Common myeloid progenitor, CD34-positive (primary cell): ENCODE results near the gene CYP11A1.
"Not testable (repeated sequence)": the region's sequence is repeated elsewhere in the genome, so short reads cannot be mapped to it uniquely, and the experiment has no call there.

Experiments
- CTCF ChIA-PET: fragments of 350-600 bp; sonication (Branson Sonifier 250); formaldehyde crosslinking; loops from one replicate; lab custom pipeline; 2021; ENCODE audit warnings: antibody characterized with exemption; lab: Charles Lee
- POLR2A ChIA-PET: fragments of 350-600 bp; sonication (Branson Sonifier 250); formaldehyde crosslinking; loops from one replicate; lab custom pipeline; 2021; ENCODE audit warnings: antibody characterized with exemption; lab: Charles Lee
- DNase-seq, 3 donors: peaks; one replicate each; pipeline versions ENCODE4 v3.0.0 to v3.0.0-alpha.2; 2013
- H3K27ac ChIP-seq, 2 experiments: 1 replicate in 1 of 2; 2 replicates in 1 of 2; pipeline ENCODE4 v1.7.0; 2013; ENCODE audit warnings: inconsistent platforms in 2 of 2, low read length in 2 of 2, mild to moderate bottlenecking in 2 of 2, low read depth in 1 of 2, moderate library complexity in 1 of 2; ENCODE audit not compliant: severe bottlenecking in 2 of 2, insufficient read depth in 1 of 2, poor library complexity in 1 of 2
- H3K27me3 ChIP-seq, 5 experiments: replicated peaks in 2 of 5; 1 replicate in 3 of 5; 2 replicates in 2 of 5; pipeline versions ENCODE4 v1.6.1 to v1.7.0; 2013; ENCODE audit warnings: low read length in 4 of 5, mild to moderate bottlenecking in 2 of 5, moderate library complexity in 2 of 5, inconsistent platforms in 1 of 5; ENCODE audit not compliant: insufficient read depth in 5 of 5, control insufficient read depth in 4 of 5
- H3K36me3 ChIP-seq, 4 experiments: 1 replicate in 2 of 4; 2 replicates in 2 of 4; pipeline versions ENCODE4 v1.6.1 to v1.7.0; 2013; ENCODE audit warnings: low read length in 3 of 4, control low read depth in 1 of 4, mild to moderate bottlenecking in 1 of 4; ENCODE audit not compliant: control insufficient read depth in 4 of 4, insufficient read depth in 4 of 4
- H3K4me1 ChIP-seq, 4 experiments: 1 replicate in 3 of 4; 2 replicates in 1 of 4; pipeline versions ENCODE4 v1.6.1 to v1.7.1; 2013; ENCODE audit warnings: low read length in 3 of 4, mild to moderate bottlenecking in 3 of 4, control low read depth in 1 of 4, inconsistent platforms in 1 of 4, moderate library complexity in 1 of 4; ENCODE audit not compliant: control insufficient read depth in 4 of 4, insufficient read depth in 4 of 4; ENCODE audit errors: control extremely low read depth in 1 of 4
- H3K4me3 ChIP-seq, 7 experiments: 1 replicate in 4 of 7; 2 replicates in 3 of 7; pipeline versions ENCODE4 v1.5.1 to v1.7.0; 2013; ENCODE audit warnings: mild to moderate bottlenecking in 7 of 7, low read length in 6 of 7, moderate library complexity in 6 of 7, inconsistent platforms in 2 of 7, low read depth in 2 of 7, control low read depth in 1 of 7; ENCODE audit not compliant: insufficient read depth in 4 of 7, control insufficient read depth in 1 of 7; ENCODE audit errors: extremely low read depth in 1 of 7
- H3K9me3 ChIP-seq, 5 experiments: 1 replicate in 4 of 5; 2 replicates in 1 of 5; pipeline versions ENCODE4 v1.6.1 to v1.7.1; 2013; ENCODE audit warnings: low read length in 4 of 5, mild to moderate bottlenecking in 2 of 5, inconsistent platforms in 1 of 5, low read depth in 1 of 5, moderate library complexity in 1 of 5; ENCODE audit not compliant: control insufficient read depth in 4 of 5, insufficient read depth in 2 of 5; ENCODE audit errors: control extremely low read depth in 1 of 5
- WGBS: methylation state at CpG from one replicate; pipeline ENCODE4 v1.1.5; 2013; ENCODE audit not compliant: insufficient coverage; 5-methylcytosine and 5-hydroxymethylcytosine counted together

Gene CYP11A1

GRCh38 chr15:74368121-74368520 lies 675 bp upstream of the CYP11A1 start:
- ChIA-PET CTCF (interaction anchor here (1.4 to 22.0 kb wide), 4 partner anchors 8 to 403 kb away, joined by 4 to 671 read pairs (median 8); partner anchors contain the start of gene SEMA7A), POLR2A (no interaction called here)
- H3K27me3 ChIP-seq = peaks cover 0 to 29% (median 15%) of the 10 kb centered on the region in 5 experiments
- 100% methylated on average over 3 of the region's 3 CpGs for WGBS
- peaks cover 0 to 12% (median 9%) of the 10 kb centered on the region in 4 experiments for H3K4me1 ChIP-seq
- H3K4me3 ChIP-seq = no peak overlapping the region
- no peaks in the 10 kb centered on the region for H3K9me3 ChIP-seq
- DNase-seq = no peak
- no peak overlapping the region for H3K27ac ChIP-seq
- H3K36me3 ChIP-seq = no peaks in the 10 kb centered on the region

DNA sequence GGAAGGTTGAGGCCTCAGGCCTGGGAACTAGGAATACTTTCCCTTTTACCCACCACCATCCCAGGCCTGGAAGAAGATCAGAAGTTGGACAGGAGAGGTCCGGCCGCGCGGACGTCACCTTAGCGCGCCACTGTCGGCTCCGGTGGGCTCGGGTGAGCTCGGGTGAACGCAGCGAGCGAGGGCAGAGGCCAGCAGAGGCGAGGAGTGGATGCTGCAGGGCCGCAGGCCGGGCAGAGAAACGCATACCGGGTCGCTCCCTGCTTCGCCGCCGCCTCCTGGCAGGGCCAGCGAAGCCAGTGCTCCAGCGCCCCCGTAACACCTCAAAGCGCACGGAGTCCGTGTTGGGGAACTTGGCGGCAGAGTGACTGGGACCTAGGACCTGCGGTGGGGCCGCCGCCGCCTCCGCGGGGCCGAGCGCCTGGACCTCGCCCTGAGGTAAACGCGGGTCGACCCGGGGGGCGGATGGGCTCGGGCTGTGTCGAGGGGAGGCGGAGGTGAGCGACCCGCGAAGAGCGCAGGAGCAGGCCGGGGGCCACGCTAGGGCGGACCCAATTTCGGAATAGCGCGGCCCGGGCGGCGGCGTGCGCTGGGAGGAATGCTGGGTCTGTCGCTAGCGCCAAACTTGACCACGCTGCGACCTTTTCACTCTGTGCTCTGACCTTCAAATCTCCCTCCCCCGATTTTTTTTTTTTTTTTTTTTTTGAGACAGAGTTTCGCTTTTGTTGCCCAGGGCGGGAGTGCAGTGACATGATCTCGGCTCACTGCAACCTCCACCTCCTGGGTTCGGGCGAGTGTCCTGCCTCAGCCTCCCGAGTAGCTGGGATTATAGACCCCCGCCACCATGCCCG lies 1.6 kb downstream of the CYP11A1 start:
- peak; percentile 55 to 74 (median 61) for DNase-seq
- Histone ChIP-seq H3K9me3 (no peaks in the 10 kb centered on the region), H3K4me1 (peaks cover 0 to 12% (median 9%) of the 10 kb centered on the region in 4 experiments), H3K4me3 (peak overlapping the region; percentile 36 to 80 (median 68)), H3K27me3 (peaks cover 0 to 29% (median 15%) of the 10 kb centered on the region in 5 experiments), H3K36me3 (no peaks in the 10 kb centered on the region), H3K27ac (no peak overlapping the region)
- POLR2A ChIA-PET = no interaction called here
- CTCF ChIA-PET = interaction anchor here (1.2 to 22.0 kb wide), 2 partner anchors 73 to 97 kb away, joined by 3 to 671 read pairs; partner anchors contain the start of gene SEMA7A
- WGBS = 2% methylated on average over 45 of the region's 75 CpGs

DNA sequence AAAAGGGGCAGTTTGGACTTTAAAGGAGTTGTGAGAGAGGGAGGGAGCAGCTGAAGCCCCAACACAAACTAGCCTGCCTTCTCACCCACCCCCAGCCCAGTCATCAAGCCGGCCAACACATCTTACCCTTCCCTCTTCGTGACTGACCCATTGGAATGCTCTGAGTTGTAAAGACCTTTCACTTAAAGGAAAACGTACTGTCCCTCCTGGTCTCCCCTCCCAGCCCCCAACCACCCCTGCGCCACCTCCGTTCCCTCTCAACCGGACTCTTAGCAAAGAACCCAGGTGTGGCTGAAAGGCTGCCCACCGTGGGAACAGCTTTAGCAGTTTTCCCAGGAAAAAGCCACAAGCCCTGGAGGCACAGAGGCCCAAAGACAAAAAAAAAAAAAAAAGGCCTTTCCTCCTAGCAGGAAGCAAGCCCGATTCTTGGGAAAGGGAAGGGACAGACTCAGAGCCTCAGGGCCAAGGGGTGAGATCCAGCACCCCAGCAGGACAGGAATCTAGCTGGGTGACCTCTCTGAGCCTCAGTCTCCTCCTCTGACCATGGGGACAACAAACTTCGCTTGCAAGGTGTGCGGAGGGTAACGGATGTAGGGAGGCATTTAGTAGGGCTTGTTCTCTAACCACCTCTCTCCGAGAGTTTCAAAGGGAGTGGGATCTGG lies 2.4 kb downstream of the CYP11A1 start:
- POLR2A ChIA-PET = no interaction called here
- Histone ChIP-seq H3K9me3 (no peaks in the 10 kb centered on the region), H3K27me3 (peaks cover 0 to 29% (median 12%) of the 10 kb centered on the region in 5 experiments), H3K4me1 (peaks cover 0 to 12% (median 9%) of the 10 kb centered on the region in 4 experiments), H3K27ac (no peak overlapping the region), H3K4me3 (peak overlapping the region in 4 of 7 experiments; percentile 61 to 80 (median 74)), H3K36me3 (no peaks in the 10 kb centered on the region)
- 97% methylated on average over 6 of the region's 12 CpGs for WGBS
- DNase-seq = no peak
- CTCF ChIA-PET = no interaction called here

GRCh38 chr15:74362482-74362881 lies 5.0 kb downstream of the CYP11A1 start:
- Histone ChIP-seq H3K4me1 (peaks cover 0 to 12% (median 9%) of the 10 kb centered on the region in 4 experiments), H3K27me3 (peaks cover 0 to 26% (median 12%) of the 10 kb centered on the region in 5 experiments), H3K9me3 (no peaks in the 10 kb centered on the region), H3K27ac (no peak overlapping the region), H3K4me3 (no peak overlapping the region), H3K36me3 (no peaks in the 10 kb centered on the region)
- WGBS = no CpG with 5 or more reads among the region's 1 CpG
- POLR2A ChIA-PET = no interaction called here
- CTCF ChIA-PET = interaction anchor here (0.6 to 1.5 kb wide), 3 partner anchors 11 to 77 kb away, joined by 3 to 7 read pairs (median 6); no protein-coding TSS in a partner anchor
- DNase-seq = no peak

DNA sequence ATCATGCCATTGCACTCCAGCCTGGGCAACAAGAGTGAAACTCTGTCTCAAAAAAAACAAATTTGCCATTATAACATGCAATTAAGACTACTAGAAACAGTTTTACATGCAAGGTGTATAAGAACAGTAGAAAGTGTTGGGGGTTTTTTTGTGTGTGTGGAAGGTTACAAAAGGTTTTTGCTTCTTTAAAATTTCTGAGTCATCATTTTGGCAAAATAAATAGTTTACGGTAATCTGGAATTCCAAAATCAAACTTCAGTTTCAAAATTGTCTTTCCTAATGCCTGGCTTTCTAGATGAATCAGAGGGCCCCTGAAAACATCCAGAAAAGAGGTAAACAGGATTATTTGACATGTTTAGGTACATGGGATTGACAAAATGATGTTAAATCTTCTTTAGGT lies 6.6 kb downstream of the CYP11A1 start:
- DNase-seq, H3K4me1 ChIP-seq, H3K27ac ChIP-seq, H3K4me3 ChIP-seq, POLR2A ChIA-PET, H3K9me3 ChIP-seq, H3K36me3 ChIP-seq: not testable (repeated sequence)
- no CpG with 5 or more reads among the region's 1 CpG for WGBS
- H3K27me3 ChIP-seq = peaks cover 0 to 15% (median 6%) of the 10 kb centered on the region in 5 experiments
- CTCF ChIA-PET = interaction anchor here (1.2 to 1.5 kb wide), 2 partner anchors 12 to 38 kb away, joined by 3 to 4 read pairs; no protein-coding TSS in a partner anchor

DNA sequence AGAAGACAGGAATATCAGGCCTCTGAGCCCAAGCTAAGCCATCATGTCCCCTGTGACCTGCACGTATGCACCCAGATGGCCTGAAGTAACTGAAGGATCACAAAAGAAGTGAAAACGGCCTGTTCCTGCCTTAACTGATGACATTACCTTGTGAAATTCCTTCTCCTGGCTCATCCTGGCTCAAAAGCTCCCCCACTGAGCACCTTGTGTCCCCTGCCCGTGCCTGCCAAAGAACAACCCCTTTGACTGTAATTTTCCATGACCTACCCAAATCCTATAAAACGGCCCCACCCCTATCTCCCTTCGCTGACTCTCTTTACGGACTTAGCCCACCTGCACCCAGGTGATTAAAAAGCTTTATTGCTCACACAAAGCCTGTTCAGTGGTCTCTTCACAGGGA lies 8.1 kb downstream of the CYP11A1 start:
- H3K36me3 ChIP-seq, H3K4me1 ChIP-seq, H3K27ac ChIP-seq, H3K4me3 ChIP-seq, H3K27me3 ChIP-seq, POLR2A ChIA-PET, CTCF ChIA-PET, DNase-seq, H3K9me3 ChIP-seq: not testable (repeated sequence)
- 93% methylated on average over 6 of the region's 6 CpGs for whole genome bisulfite sequencing
